Measurements from ENCODE around the gene OR6X1.

DNA sequence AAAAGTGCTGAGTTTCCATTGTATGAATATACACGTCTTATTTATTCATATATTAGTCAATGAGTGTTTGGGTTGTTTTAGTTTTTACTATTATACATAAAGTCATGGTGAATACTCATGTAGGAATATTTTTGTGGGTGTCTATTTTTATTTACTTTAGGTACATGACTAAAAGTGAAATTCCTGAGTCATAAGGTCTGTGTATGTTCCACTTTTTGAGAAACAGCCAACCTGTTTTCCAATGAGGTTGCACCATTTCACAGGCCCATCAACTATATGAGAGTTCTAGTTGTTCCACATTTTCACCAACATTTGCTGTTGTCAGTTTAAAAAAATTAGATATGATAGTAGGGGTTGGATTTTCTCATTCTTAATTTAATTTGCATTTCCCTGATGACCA lies 6.6 kb upstream of the OR6X1 start:
- TF ChIP-seq POLR2A (IDR thresholded peaks at IDR 0.05; ENCODE audit: low read length) (no peak), GATA1 (IDR thresholded peaks at IDR 0.05; ENCODE audit: low read depth, low read length) (no peak)
